GM18861 (cell line): Measurements from ENCODE around the gene EXOSC2.
A peak's percentile ranks its signal among the peaks of the same experiment; 100 is the strongest.

ENCODE experiments used
- ATAC-seq: cut with Tn5 transposase; IDR thresholded peaks from one replicate; pipeline ENCODE4 v1.9.1; 2021; ENCODE audit not compliant: unreplicated experiment

Gene EXOSC2

GRCh38 chr9:130696139-130696650 lies 2.6 kb downstream of the EXOSC2 start:
- no peak for ATAC-seq

GRCh38 chr9:130696996-130697395 lies 3.4 kb downstream of the EXOSC2 start:
- ATAC-seq, result no peak

- no peak for ATAC-seq
These were observed 4.9 kb downstream of the EXOSC2 start for GRCh38 chr9:130698514-130698913.

GRCh38 chr9:130699047-130699446 lies 5.5 kb downstream of the EXOSC2 start:
- no peak for ATAC-seq

GRCh38 chr9:130701059-130702022 lies 7.8 kb downstream of the EXOSC2 start:
- ATAC-seq, result no peak

- no peak for ATAC-seq
These were observed 9.9 kb downstream of the EXOSC2 start for GRCh38 chr9:130703501-130703900.

- ATAC-seq, result no peak
These were observed 13.8 kb downstream of the EXOSC2 start for GRCh38 chr9:130707225-130707976.

- ATAC-seq, result no peak
These were observed 17.3 kb downstream of the EXOSC2 start for GRCh38 chr9:130710822-130711352.

GRCh38 chr9:130711469-130711868 lies 17.9 kb downstream of the EXOSC2 start:
- ATAC-seq, result no peak

- ATAC-seq, result peak; percentile 95
These were observed 19.1 kb downstream of the EXOSC2 start for GRCh38 chr9:130712564-130713285.

- no peak for ATAC-seq
These were observed 19.8 kb downstream of the EXOSC2 start for GRCh38 chr9:130713286-130713960.

- no peak for ATAC-seq
These were observed 21.1 kb downstream of the EXOSC2 start for GRCh38 chr9:130714586-130715110.

- ATAC-seq, result no peak
These were observed 21.7 kb downstream of the EXOSC2 start for GRCh38 chr9:130715270-130715669.

GRCh38 chr9:130718562-130718961 lies 25.0 kb downstream of the EXOSC2 start:
- ATAC-seq, result no peak

GRCh38 chr9:130720762-130721161 lies 27.2 kb downstream of the EXOSC2 start:
- no peak for ATAC-seq

- ATAC-seq, result no peak
These were observed 35.1 kb downstream of the EXOSC2 start for GRCh38 chr9:130728721-130729120.

- no peak for ATAC-seq
These were observed 35.6 kb downstream of the EXOSC2 start for GRCh38 chr9:130729145-130729544.

- ATAC-seq, result no peak
These were observed 37.8 kb downstream of the EXOSC2 start for GRCh38 chr9:130731355-130731754.

GRCh38 chr9:130732136-130732535 lies 38.6 kb downstream of the EXOSC2 start:
- ATAC-seq, result no peak

- no peak for ATAC-seq
These were observed 39.2 kb downstream of the EXOSC2 start for GRCh38 chr9:130732793-130733221.
